DOHH2 (cell line): ENCODE data around the gene TERT.

Source experiments
- H3F3A ChIP-seq: fragments of 200-600 bp; sonication (generic), shearing (Covaris generic); 2 replicates; pipeline ENCODE4 v1.6.0; 2016; ENCODE audit warnings: antibody characterized with exemption, mild to moderate bottlenecking; ENCODE audit not compliant: control insufficient read depth, insufficient read depth
- H3K27ac ChIP-seq: fragments of 200-600 bp; sonication (generic); 2 replicates; pipeline ENCODE4 v1.5.1; 2014; ENCODE audit warnings: low read depth, mild to moderate bottlenecking, low read length, moderate library complexity
- H3K27me3 ChIP-seq: fragments of 200-600 bp; sonication (generic); 2 replicates; pipeline ENCODE4 v1.6.1; 2014; ENCODE audit warnings: mild to moderate bottlenecking, low read length, mixed read lengths; ENCODE audit not compliant: control insufficient read depth
- H3K36me3 ChIP-seq: fragments of 200-600 bp; sonication (generic); 2 replicates; pipeline ENCODE4 v1.6.1; 2014; ENCODE audit warnings: mild to moderate bottlenecking, low read length, moderate library complexity, mixed read lengths; ENCODE audit not compliant: control insufficient read depth
- H3K4me1 ChIP-seq: fragments of 200-600 bp; sonication (generic); 2 replicates; pipeline ENCODE4 v1.6.1; 2014; ENCODE audit warnings: mild to moderate bottlenecking, low read length, mixed read lengths; ENCODE audit not compliant: control insufficient read depth
- H3K4me2 ChIP-seq: fragments of 200-600 bp; sonication (generic); 2 replicates; pipeline ENCODE4 v1.6.0; 2014; ENCODE audit warnings: mild to moderate bottlenecking, low read length, moderate library complexity
- H3K4me3 ChIP-seq: fragments of 200-600 bp; sonication (generic); 2 replicates; pipeline ENCODE4 v1.5.1; 2014; ENCODE audit warnings: mild to moderate bottlenecking, low read length, mixed read lengths
- H3K79me2 ChIP-seq: fragments of 200-600 bp; sonication (generic); 2 replicates; pipeline ENCODE4 v1.6.1; 2014; ENCODE audit warnings: mild to moderate bottlenecking, low read length, mixed read lengths; ENCODE audit not compliant: control insufficient read depth
- H3K9me2 ChIP-seq: fragments of 200-600 bp; sonication (generic); replicated peaks from 2 replicates; pipeline ENCODE4 v1.6.1; 2014; ENCODE audit warnings: mild to moderate bottlenecking, low read length, mixed read lengths; ENCODE audit not compliant: control insufficient read depth
- H3K9me3 ChIP-seq: fragments of 200-600 bp; sonication (generic); 2 replicates; pipeline ENCODE4 v1.6.1; 2014; ENCODE audit warnings: antibody characterized with exemption, low read length, mixed read lengths; ENCODE audit not compliant: control insufficient read depth, insufficient read depth
- H4K20me1 ChIP-seq: fragments of 200-600 bp; sonication (generic); 2 replicates; pipeline ENCODE4 v1.6.0; 2014; ENCODE audit warnings: low read depth, mild to moderate bottlenecking, antibody characterized with exemption, low read length, moderate library complexity; ENCODE audit not compliant: control insufficient read depth, insufficient read depth
- CTCF ChIP-seq: fragments of 200-600 bp; sonication (generic); IDR thresholded peaks from one replicate; pipeline ENCODE4 v1.5.1; 2014; ENCODE audit warnings: antibody characterized with exemption, mild to moderate bottlenecking, low read depth, low read length; ENCODE audit not compliant: poor library complexity, severe bottlenecking
- EZH2phosphoT487 ChIP-seq: fragments of 200-600 bp; sonication (generic); IDR thresholded peaks from 2 replicates; pipeline ENCODE4 v1.6.1; 2017; ENCODE audit warnings: borderline replicate concordance, mild to moderate bottlenecking, antibody characterized with exemption, low read length, moderate library complexity, mixed read lengths

TERT gene

GRCh38 chr5:1227667-1228066, 67.2 kb downstream of the TERT start:
- Histone ChIP-seq H3K27ac (no peak overlapping the region), H3K79me2 (no peaks in the 10 kb centered on the region), H3K36me3 (no peaks in the 10 kb centered on the region), H3F3A (no peaks in the 10 kb centered on the region), H3K4me3 (no peak overlapping the region), H4K20me1 (no peaks in the 10 kb centered on the region), H3K4me2 (no peak overlapping the region), H3K9me3 (no peaks in the 10 kb centered on the region), H3K4me1 (no peaks in the 10 kb centered on the region), H3K9me2 (no peaks in the 10 kb centered on the region), H3K27me3 (no peaks in the 10 kb centered on the region)
- TF ChIP-seq EZH2phosphoT487 = no peak
- no peak for TF ChIP-seq CTCF

DNA sequence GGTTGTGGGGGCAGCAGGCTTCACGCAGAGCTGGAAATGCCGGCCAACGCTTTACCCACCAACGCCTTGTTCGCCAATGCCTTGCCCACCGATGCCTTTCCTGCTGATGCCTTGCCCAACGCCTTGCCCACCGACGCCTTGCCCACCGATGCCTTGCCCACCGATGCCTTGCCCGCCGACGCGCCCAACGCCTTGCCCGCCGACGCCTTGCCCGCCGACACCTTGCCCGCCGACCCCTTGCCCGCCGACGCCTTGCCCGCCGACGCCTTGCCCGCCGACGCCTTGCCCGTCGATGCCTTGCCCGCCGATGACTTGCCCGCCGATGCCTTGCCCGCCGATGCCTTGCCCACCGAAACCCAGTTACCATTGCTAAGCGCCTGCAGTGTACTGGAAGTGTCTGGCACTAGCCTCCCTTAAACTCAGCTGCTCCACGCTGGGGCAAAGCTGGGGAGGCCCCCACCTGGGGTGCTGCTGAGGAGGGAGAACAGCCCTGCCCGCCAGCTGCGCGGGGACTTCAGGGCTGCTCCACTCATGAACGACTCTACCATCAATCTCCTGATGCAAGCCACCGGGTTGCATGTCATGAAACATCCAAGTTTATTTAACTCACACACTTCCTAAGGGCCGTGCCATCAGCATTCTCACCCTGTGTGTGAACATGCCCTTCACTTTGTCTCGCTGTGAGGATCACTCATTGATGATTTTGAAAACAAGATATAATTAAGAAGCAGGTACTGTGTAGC, 67.9 kb downstream of the TERT start:
- Histone ChIP-seq H3K4me2 (no peak overlapping the region), H3K9me2 (no peaks in the 10 kb centered on the region), H3K4me1 (no peaks in the 10 kb centered on the region), H3K27ac (no peak overlapping the region), H4K20me1 (no peaks in the 10 kb centered on the region), H3K36me3 (no peaks in the 10 kb centered on the region), H3K4me3 (no peak overlapping the region), H3K27me3 (no peaks in the 10 kb centered on the region), H3K9me3 (peaks cover 5% of the 10 kb centered on the region; the same call in 1 of the 2 replicates), H3F3A (no peaks in the 10 kb centered on the region), H3K79me2 (no peaks in the 10 kb centered on the region)
- TF ChIP-seq CTCF (no peak), EZH2phosphoT487 (no peak)

DNA sequence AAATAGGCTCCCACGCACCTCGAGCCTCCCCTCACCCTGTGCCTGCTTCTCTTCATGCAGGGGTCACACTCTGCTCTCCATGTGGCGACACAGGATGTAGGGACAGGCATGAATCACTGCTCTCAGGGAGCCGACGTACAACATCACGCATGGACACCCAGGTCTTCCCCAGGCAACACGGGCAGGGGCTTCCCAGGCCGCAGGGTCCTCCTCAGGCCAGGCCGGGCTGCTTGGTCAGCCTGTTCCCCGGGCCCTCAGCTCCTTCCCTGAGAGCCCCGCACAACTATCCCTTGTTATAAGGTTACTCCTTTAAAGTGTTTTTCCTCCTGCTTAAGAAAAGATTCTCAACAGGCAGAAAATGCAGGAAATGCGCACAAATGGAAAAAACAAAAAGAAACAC, 68.6 kb downstream of the TERT start:
- Histone ChIP-seq H3K27ac (no peak overlapping the region), H3F3A (no peaks in the 10 kb centered on the region), H3K4me3 (no peak overlapping the region), H3K79me2 (no peaks in the 10 kb centered on the region), H3K36me3 (no peaks in the 10 kb centered on the region), H3K9me3 (peaks cover 5% of the 10 kb centered on the region; the same call in 1 of the 2 replicates), H3K4me2 (no peak overlapping the region), H3K9me2 (no peaks in the 10 kb centered on the region), H3K27me3 (no peaks in the 10 kb centered on the region), H3K4me1 (no peaks in the 10 kb centered on the region), H4K20me1 (no peaks in the 10 kb centered on the region)
- TF ChIP-seq EZH2phosphoT487 (no peak), CTCF (no peak)
